Osteoblast (primary cell): ENCODE results near the gene FOXN3. TPM values are rescaled to one million over a fixed set of nuclear protein-coding genes. Genes with fewer than 3 reads are reported as not detected.

Experiments used
- DNase-seq: peaks from one replicate; pipeline ENCODE4 v3.0.0; 2011; ENCODE audit warnings: low spot score, mixed read lengths; ENCODE audit not compliant: insufficient read length; ENCODE audit errors: missing footprints
- H2AFZ ChIP-seq: 2 replicates; pipeline ENCODE4 v1.6.0; 2011; ENCODE audit warnings: mild to moderate bottlenecking, low read length
- H3K27ac ChIP-seq: 2 replicates; pipeline ENCODE4 v1.5.1; 2011; ENCODE audit warnings: mild to moderate bottlenecking, low read depth, low read length, moderate library complexity
- H3K27me3 ChIP-seq: 2 replicates; pipeline ENCODE4 v1.6.0; 2012; ENCODE audit warnings: mild to moderate bottlenecking, control low read depth, inconsistent platforms, low read length, moderate library complexity; ENCODE audit not compliant: insufficient read depth
- H3K36me3 ChIP-seq: 2 replicates; pipeline ENCODE4 v1.5.1; 2011; ENCODE audit warnings: mild to moderate bottlenecking, low read length, control low read depth, moderate library complexity; ENCODE audit not compliant: insufficient read depth
- H3K4me1 ChIP-seq: 2 replicates; pipeline ENCODE4 v1.5.1; 2011; ENCODE audit warnings: mild to moderate bottlenecking, low read length, control low read depth, moderate library complexity; ENCODE audit not compliant: insufficient read depth
- H3K4me2 ChIP-seq: 2 replicates; pipeline ENCODE4 v1.6.0; 2011; ENCODE audit warnings: mild to moderate bottlenecking, low read length; ENCODE audit not compliant: insufficient read depth
- H3K4me3 ChIP-seq: fragments of 200-600 bp; sonication (generic); 3 replicates; pipeline ENCODE4 v1.5.1; 2012; ENCODE audit warnings: mild to moderate bottlenecking, low read length, inconsistent platforms; ENCODE audit not compliant: insufficient read depth
- H3K79me2 ChIP-seq: 2 replicates; pipeline ENCODE4 v1.6.0; 2012; ENCODE audit warnings: mild to moderate bottlenecking, low read length, control low read depth, inconsistent platforms; ENCODE audit not compliant: insufficient read depth
- H3K9me3 ChIP-seq: 2 replicates; pipeline ENCODE4 v1.5.1; 2011; ENCODE audit warnings: low read depth, low read length, control low read depth
- H4K20me1 ChIP-seq: 2 replicates; pipeline ENCODE4 v1.6.0; 2012; ENCODE audit warnings: mild to moderate bottlenecking, low read length, control low read depth; ENCODE audit not compliant: insufficient read depth
- CTCF ChIP-seq: IDR thresholded peaks from 2 replicates; pipeline ENCODE4 v1.5.1; 2011; ENCODE audit warnings: mild to moderate bottlenecking, low read depth, low read length, moderate library complexity; ENCODE audit errors: extremely low read depth
- total RNA-seq: library from RNA; depleted of rRNA; stranded (reverse); fragments of >200 nt; gene quantifications from 2 replicates; pipeline ENCODE4 v1.2.3, GENCODE V29; 2012

FOXN3 gene
- total RNA-seq, 1 donor = 49.9 TPM

GRCh38 chr14:89399594-89400068 is 17.4 kb downstream of the FOXN3 start:
- no peak for DNase-seq
- no peak overlapping the region for H2AFZ ChIP-seq
- no peaks in the 10 kb centered on the region for H3K36me3 ChIP-seq
- TF ChIP-seq CTCF = no peak
- H3K4me1 ChIP-seq = no peaks in the 10 kb centered on the region
- H3K4me3 ChIP-seq = no peak overlapping the region
- H3K4me2 ChIP-seq = no peak overlapping the region
- peaks cover 14% of the 10 kb centered on the region for H3K79me2 ChIP-seq
- no peaks in the 10 kb centered on the region for H3K9me3 ChIP-seq
- H3K27me3 ChIP-seq = no peaks in the 10 kb centered on the region
- no peak overlapping the region for H3K27ac ChIP-seq
- peaks cover 22% of the 10 kb centered on the region for H4K20me1 ChIP-seq

GRCh38 chr14:89399157-89399556 is 17.9 kb downstream of the FOXN3 start:
- TF ChIP-seq CTCF = no peak
- no peaks in the 10 kb centered on the region for H3K36me3 ChIP-seq
- no peaks in the 10 kb centered on the region for H3K4me1 ChIP-seq
- H3K27ac ChIP-seq = no peak overlapping the region
- no peaks in the 10 kb centered on the region for H3K9me3 ChIP-seq
- H3K27me3 ChIP-seq = no peaks in the 10 kb centered on the region
- no peak for DNase-seq
- no peak overlapping the region for H3K4me2 ChIP-seq
- H3K4me3 ChIP-seq = no peak overlapping the region
- H2AFZ ChIP-seq = no peak overlapping the region
- peaks cover 14% of the 10 kb centered on the region for H3K79me2 ChIP-seq
- peaks cover 22% of the 10 kb centered on the region for H4K20me1 ChIP-seq

- Histone ChIP-seq H3K9me3 (no peaks in the 10 kb centered on the region), H3K27ac (no peak overlapping the region), H3K79me2 (peaks cover 20% of the 10 kb centered on the region), H4K20me1 (peaks cover 25% of the 10 kb centered on the region), H2AFZ (no peak overlapping the region), H3K4me1 (no peaks in the 10 kb centered on the region), H3K4me2 (no peak overlapping the region), H3K4me3 (no peak overlapping the region), H3K27me3 (no peaks in the 10 kb centered on the region), H3K36me3 (no peaks in the 10 kb centered on the region)
- no peak for TF ChIP-seq CTCF
- DNase-seq = no peak
These were observed 19.3 kb downstream of the FOXN3 start for GRCh38 chr14:89397569-89398230.

GRCh38 chr14:89394972-89395371 is 22.1 kb downstream of the FOXN3 start:
- Histone ChIP-seq H2AFZ (no peak overlapping the region), H3K9me3 (no peaks in the 10 kb centered on the region), H3K27me3 (no peaks in the 10 kb centered on the region), H4K20me1 (peaks cover 19% of the 10 kb centered on the region), H3K4me1 (no peaks in the 10 kb centered on the region), H3K36me3 (no peaks in the 10 kb centered on the region), H3K4me3 (no peak overlapping the region), H3K27ac (no peak overlapping the region), H3K79me2 (peaks cover 16% of the 10 kb centered on the region), H3K4me2 (no peak overlapping the region)
- TF ChIP-seq CTCF = no peak
- DNase-seq = no peak
